ENCODE data around the gene FA2H.
"Not testable (repeated sequence)": the region's sequence is repeated elsewhere in the genome, so short reads cannot be mapped to it uniquely, and the experiment has no call there.

The FA2H gene, protein sequence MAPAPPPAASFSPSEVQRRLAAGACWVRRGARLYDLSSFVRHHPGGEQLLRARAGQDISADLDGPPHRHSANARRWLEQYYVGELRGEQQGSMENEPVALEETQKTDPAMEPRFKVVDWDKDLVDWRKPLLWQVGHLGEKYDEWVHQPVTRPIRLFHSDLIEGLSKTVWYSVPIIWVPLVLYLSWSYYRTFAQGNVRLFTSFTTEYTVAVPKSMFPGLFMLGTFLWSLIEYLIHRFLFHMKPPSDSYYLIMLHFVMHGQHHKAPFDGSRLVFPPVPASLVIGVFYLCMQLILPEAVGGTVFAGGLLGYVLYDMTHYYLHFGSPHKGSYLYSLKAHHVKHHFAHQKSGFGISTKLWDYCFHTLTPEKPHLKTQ

DNA sequence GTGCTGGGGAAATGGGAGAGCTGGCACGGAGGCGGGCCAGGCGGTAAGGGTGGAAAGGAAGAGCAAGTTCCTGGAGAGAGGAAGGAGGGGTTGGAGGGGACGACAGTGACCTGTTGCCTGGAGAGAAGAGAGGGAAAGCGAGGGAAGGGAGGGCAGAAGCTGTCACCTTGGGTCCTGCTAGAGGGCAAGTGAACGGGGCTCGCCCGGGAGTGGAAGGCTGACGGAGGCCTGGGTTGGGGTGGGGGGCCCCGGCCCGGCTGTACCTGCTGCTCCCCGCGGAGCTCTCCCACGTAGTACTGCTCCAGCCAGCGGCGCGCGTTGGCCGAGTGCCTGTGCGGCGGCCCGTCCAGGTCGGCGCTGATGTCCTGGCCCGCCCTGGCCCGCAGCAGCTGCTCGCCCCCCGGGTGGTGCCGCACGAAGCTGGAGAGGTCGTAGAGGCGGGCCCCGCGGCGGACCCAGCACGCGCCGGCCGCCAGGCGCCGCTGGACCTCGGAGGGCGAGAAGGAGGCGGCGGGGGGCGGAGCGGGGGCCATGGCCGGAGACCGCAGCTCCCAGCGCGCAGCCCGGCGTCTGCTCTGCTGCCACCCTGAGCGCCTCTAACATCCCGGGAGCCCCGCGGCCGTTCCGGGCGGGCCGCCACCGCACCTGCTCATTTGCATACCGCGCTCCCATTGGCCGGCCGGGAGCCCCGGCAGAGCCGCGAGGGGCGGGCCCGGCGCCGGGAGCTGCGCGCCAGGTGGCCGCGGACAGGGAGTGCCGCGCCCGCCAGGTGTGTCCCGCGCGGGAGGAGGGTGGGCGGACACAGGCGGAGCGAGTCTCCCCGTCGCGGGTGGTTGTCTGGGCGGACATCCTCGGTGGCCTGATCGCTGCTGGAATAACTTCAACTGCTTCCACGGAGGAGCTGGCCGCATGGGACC is at the start of gene FA2H:
Gene FA2H (minus strand): TSS at position 598 of the 917 bp plus-strand sequence. CDS start 65 bp downstream, at position 533.
- no peak for FAIRE-seq

DNA sequence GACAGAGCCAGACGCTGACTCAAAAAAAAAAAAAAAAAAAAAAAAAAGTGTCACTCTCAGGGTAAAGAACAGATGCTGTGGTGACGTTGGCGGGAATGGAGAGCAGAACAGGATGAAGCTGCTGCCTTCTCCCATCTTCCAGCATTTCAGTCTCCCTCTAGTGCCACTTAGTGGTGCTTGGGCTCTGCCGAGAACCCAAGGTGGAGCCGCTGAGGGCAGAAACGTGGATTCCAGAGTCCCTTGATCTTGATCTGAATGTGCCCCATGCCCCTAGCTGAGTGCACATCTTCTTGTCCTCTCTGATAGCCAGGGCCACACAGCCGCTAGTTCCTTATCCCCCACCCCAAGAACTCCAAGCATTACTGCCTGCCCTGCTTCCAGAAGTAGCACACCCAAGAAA is 43.2 kb upstream of the FA2H start:
- FAIRE-seq: no peak

DNA sequence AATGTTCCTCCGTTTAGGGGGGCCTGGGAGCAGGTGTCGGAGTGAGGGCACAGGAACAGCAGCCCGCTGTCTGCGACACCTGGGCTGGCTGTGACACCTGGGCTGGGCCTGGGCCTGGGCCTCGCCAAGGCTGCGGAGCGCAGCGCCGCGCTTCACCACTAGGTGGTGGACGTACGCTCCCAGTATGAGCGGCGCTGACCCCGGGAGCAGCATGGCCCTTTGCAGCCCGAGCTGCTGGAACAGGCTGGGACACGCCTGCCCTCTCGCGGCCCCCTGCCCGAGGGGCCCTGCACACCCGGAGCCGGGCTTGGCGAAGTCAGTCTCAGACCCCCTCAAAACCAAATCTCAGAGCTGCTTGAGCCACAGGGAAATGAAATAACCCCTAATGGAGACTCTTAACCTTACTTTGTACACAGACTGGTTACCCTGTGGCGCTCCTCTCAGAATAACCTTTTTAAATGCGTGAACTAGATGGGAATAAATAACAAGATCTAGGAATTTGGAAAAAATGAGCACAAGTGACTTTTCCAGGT is 38.6 kb upstream of the FA2H start:
- no peak for FAIRE-seq

DNA sequence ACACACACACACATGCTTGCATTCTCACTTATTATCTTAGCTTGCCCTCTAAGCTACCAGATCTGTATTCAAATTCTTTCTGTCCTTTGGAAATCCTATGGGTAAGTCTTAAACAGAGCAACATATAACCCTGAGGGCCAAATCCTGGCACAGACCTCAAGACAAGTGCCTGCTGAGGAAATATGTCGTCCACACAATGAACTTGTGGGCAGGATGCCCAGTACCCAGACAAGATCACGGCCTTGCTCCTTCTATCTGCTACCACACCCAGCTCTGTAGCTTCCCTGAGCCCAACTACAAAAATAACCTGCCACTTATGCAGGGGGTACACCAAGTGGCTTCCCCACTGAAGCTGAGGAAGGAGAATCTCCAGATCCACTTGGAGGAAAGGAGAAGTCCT is 37.3 kb upstream of the FA2H start:
- no peak for FAIRE-seq

DNA sequence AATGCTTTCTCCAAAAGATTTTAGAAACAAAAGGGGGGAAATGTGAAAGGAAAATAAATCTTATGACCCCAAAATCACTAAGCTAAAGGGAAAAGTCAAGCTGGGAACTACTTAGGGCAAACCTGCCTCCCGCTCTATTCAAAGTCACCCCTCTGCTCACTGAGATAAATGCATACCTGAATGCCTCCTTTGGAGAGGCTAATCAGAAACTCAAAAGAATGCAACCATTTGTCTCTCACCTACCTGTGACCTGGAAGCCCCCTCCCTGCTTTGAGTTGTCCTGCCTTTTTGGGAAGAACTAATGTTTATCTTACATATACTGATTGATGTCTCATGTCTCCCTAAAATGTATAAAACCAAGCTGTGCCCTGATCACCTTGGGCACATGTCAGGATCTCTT is 36.6 kb upstream of the FA2H start:
- FAIRE-seq: not testable (repeated sequence)

DNA sequence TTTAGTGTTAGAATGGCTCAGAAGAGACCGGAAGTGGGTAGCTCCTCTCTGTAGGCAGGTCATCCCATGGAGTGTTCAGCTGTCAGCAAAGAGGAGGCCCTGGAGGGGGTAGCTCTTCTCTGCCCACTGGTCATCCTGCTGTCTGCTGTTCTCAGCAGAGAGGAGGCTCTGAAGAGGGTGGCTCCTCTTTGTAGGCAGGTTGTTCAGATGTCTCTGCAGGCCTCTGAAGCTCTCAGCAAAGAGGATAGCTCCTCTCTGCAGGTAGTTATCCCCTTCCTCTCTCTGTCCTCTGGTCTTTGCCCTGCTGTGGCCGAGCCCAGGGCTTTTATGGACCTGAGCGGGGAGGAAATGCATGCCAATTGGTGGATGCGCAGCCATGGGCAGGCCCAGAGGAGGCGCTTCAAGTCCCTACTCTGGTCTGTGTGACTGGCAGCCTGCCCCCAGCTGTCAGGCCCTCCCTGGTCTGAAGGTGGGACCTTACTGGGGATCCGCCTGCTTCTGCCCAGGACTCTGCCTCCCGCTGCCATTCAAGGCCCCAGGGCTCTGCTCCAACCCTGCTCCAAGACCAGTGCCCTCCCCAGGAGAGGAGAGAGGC is 32.5 kb upstream of the FA2H start:
- no peak for FAIRE-seq

DNA sequence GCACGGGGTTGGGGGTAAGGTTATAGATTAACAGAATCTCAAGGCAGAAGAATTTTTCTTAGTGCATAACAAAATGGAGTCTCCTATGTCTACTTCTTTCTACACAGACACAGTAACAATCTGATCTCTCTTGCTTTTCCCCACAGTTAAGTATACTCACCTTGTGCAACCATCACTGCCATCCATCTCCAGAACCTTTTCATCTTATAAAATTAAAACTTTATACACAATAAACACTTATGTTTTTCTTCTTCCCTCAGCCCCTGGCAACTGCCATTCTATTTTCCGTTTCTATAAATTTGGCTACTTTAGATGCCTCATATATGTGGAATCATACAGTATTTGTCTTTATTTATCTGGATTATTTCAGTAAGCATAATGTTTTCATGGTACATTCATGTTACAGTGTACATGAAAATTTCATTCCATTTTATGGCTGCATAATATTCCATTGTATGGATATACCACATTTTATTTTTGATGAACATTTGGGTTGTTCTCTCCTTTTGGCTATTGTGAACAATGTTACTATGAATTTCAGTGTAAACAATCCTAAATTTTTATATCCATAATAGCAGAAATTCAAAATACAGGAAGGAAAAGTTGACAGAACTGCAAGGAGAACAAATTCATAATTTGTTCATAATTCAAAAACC is 25.7 kb upstream of the FA2H start:
- peak; percentile 14 for FAIRE-seq

DNA sequence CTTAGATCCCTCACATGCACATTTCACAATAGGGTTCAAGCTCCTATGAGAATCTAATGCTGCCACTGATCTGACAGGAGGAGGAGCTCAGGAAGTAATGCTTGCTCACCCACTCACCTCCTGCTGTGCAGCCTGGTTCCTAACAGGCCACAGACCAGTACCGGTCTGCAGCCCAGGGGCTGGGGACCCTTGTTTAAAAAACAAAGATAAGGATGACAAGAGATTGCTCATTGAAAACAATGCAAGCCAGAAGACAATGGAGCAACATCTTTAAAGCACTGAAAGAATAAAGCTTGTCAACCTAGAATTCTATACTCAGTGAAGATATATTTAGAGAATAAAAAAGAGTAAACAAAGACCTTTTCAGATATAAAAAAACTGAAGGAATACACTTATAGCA is 22.8 kb upstream of the FA2H start:
- no peak for FAIRE-seq

DNA sequence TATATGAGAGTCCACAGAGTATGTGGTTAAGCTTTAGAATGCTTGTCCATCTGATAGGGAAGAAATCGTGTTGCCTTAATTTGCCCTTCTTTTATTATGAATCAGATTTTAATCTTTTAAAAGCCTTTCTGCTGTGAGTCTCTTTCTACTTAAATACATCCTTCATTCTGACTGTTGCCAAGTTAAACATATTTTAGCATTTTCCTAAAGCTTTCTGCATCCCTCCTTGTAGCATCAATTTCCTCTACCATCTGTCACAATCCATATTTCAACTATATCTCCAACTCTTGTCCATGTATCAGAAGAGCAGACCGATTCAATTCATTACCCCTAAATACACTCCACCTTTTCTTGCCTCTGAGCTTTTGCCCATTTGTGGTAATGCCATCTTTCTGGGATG is 20.5 kb upstream of the FA2H start:
- no peak for FAIRE-seq

DNA sequence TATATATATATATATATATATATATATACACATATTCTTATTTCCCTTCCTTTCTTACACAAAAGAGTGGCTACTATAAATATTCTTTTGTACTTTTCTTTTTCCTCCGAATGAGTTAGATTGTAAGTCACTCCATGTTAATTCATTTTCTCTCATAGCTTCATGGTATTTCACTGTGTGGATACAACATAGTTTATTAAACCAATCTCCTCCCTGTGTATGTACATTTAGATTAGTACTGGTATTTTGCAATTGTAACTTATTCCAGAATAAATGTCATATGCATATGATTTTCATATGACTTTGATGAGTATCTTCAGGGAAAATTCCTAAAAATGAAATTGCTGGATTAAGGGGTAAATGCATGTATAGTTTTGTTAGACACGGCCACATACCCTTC is 20.0 kb upstream of the FA2H start:
- no peak for FAIRE-seq

DNA sequence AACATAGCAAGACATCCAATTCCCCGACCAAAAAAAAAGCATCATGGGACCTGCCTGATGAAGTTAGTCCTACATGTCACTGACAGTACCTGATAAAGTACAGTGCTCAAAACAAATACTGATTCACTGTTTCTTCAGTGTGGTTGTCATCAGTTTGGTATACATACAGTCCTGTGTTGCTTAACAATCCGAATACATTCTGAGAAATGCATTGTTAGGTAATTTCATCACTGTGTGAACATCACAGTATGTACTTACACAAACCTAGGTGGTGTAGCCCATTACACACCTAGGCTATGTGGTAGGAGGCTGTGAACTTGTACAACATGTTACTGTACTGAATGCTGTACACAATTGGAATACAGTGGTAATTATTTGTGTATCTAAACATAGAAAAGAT is 19.0 kb upstream of the FA2H start:
- no peak for FAIRE-seq

DNA sequence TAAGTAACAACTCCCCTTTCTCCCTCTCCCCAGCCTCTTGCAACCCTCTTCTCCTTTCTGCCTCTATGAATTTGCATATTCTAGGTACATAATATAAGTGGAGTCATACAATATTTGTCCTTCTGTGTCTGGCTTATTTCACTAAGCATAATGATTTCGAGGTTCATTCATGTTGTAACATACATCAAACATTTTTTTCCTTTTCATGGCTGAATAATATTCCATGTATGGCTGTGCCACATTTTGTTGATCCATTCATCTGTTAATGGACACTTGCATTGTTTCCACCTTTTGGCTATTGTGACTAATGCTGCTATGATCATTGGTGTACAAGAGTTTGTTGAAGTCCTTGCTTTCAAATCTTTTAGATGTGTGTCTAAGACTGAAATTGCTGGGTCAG is 17.6 kb upstream of the FA2H start:
- no peak for FAIRE-seq

DNA sequence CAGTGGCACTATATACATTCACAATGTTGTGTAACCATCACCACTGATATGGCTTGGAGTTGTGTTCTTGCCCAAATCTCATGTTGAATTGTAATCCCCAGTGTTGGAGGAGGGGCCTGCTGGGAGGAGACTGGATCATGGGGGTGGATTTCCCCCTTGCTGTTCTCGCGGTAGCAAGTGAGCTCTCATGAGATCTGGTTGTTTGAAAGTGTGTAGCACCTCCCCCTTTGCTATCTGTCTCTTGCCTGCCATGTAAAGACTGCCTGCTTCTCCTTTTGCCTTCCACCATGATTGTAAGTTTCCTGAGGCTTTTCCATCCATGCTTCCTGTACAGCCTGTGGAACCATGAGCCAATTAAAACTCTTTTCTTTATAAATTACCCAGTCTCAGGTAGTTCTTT is 17.1 kb upstream of the FA2H start:
- FAIRE-seq: not testable (repeated sequence)

DNA sequence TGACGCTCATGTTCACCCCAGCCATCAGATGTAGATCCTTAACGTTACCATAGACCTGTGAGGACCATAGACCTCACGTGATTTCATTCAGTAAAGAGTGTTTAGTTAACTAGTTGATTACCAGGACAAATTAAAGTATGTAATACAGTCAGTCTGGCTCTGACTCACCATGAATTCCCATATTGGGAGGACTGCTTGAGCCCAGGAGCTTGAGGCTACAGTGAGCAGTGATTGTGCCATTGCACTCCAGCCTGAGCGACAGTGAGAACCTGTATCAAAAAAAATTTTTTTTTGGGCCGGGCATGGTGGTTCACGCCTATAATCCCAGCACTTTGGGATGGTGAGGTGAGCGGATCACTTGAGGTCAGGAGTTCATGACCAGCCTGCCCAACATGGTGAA is 13.5 kb upstream of the FA2H start:
- no peak for FAIRE-seq

DNA sequence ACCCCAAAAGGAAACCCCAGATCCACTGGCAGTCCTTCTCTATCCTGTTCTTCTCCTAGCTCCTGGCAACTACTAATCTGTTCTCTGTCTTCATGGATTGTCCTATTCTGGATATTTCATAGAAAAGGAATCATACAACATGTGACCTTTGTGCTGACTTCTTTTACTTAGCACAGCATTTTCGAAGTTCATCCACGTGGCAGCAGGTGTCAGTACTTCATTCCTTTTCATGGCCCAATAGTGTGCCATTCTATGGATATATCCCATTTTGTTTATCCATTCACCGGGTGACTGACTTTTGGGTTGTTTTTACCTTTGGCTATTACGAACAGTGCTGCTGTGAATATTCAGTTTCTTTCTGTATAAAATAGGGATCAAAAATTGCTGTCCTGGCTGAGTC is 10.4 kb upstream of the FA2H start:
- no peak for FAIRE-seq

DNA sequence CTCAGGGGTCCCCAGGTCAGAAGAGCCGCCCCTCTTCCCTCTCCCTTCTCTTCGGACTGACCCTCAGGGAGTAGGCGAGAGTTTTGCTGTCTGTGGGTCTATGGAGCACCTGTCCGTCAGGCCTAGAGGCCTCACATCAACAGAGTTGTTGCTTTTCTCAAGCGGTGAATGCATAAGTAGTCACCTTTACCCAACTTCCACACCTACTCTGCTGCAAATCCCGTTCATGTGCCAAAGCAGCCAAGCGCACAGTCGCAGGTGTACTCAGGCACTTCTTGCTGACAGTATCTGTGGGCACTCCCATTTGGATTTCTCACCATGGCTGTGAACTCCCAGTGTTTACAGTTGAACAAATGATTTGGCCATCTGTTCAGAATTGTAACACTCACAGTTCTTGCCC is 4.0 kb upstream of the FA2H start:
- FAIRE-seq: no peak

DNA sequence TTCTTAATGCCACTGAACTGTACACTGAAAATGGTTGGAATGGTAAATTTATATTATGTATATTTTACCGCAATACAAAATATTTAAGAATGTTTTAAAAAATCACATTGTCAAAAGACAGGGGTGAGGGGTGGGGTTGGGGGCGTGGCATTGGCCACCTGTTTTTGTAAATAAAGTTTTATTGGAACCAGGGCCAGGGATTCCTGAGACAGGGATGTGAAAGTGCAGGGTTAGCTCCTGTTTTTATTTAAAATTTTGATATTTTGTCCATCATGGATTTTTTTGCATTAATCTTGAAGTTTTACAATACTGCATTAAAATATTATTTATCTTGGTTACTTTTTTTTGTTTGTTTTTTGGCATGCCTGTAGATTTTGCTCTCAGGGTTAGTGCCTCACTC is 2.3 kb upstream of the FA2H start:
- no peak for FAIRE-seq

DNA sequence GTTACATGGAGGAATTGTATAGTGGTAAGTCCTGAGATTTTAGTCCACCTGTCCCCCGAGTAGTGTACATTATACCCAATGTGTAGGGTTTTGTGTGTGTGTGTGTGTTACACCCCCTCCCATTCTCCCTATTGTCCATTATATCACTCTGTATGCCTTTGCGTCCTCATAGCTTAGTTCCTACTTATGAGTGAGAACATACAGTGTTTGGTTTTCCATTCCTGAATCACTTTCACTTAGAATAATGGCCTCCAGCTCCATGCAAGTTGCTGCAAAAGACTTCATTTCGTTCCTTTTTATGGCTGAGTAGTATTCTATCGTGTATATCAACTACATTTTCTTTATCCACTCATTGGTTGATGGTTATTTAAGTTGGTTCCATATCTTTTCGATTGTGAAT is 635 bp upstream of the FA2H start:
- no peak for FAIRE-seq

DNA sequence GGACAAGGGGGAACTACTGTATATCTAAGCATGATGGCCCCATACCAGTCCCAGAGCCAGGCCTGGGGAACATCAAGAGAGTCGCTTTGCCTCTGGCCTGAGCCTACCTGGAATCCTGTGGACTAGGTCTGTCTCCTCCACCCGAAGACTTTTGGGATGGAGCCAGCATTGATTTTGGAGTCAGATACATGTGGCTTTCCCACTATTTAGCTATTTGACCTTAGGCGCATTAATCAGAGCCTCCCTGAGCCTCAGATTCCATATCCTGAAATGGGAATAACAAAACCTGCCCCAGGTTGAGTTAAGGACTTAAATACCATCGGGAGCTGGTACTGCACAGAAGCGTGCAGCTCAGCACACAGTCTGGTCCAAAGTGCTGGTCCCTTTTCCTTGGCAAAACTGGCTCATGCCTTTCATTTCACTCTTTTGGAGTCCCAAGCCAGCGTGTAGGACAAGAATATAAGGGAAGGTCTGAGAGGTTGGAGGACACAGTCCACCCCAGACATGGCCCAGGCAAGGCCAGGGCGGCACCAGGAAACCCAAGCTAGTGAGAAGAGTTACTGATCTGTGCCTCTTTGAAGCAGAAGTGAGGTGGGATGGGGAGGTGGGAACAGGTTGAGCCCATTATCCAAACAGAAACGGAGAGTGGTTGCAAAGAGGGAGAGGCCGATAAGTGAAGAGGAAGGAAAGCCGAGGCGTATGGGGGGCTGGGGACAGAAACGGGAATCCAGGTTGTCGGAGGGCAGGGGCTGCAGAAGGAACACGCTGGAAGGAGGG is 986 bp downstream of the FA2H start:
- no peak for FAIRE-seq

DNA sequence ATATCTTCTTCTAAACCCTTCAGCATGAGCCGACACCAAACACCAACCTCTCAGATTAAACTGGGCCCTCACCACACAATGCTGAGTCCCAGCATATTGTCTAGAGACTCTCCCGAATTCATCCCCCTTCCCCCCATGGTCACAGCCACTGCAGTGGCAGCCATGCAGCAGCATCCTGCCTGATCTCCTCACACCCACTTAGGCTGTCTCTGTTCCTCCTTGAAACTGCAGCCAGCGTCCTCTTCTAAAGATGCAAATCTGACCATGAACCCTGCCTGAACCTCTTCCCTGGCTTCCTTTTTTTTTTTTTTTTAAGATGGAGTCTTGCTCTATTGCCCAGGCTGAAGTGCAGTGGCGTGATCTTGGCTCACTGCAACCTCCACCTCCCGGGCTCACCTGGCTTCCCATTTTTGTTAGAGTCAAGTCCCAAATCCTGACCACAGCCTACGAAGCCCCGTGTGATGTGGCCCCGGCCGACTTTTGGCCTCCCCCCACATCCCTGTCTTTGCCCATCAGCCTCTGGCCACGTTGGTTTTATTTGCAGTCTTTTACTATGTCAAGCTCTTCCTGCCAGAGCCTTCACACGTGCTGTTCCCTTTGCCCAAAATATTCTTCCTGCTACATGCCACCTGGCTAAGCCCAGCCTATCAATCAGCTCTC is 2.8 kb downstream of the FA2H start:
- FAIRE-seq: no peak

DNA sequence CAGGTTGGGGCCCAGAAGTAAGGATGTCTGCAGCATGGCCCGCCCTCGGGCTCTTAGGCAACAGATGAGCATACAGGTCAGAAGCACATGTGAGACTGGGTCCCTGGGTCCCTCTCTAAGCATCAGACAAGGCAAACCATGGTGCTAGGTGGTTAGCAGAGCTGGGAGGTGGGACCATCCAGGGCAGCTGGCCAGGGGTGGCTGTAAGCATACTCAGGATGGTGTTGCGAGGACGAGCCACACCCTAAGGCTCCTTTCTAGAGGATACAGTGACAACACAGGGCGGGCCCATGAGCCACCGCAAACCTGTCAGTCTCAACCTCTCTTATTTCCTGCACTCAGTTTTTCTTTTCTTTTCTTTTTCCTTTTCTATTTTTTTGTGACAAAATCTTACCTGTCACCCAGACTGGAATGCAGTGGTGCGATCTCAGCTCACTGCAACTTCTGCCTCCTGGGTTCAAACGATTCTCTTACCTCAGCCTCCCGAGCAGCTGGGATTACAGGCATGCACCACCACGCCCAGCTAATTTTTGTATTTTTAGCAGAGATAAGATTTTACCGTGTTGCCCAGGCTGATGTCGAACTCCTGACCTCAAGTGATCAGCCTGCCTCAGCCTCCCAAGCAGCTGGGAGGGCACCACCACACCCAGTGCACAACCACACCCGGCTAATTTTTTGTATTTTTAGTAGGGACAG is 3.6 kb downstream of the FA2H start:
- FAIRE-seq: no peak
